ENCODE results near the gene VAMP5.
"Not testable (repeated sequence)": the region's sequence is repeated elsewhere in the genome, so short reads cannot be mapped to it uniquely, and the experiment has no call there.

The VAMP5 gene

GRCh38 chr2:85601771-85602475, 17.7 kb downstream of the VAMP5 start:
- no peak for DNase-seq (ENCODE audit: low read depth in 3 of 3)

- peak; percentile 68 to 79 (median 77) for DNase-seq (ENCODE audit: low read depth in 3 of 3)
These were observed 18.4 kb downstream of the VAMP5 start, which contains the start of gene TMEM150A for GRCh38 chr2:85602476-85603234. TSS of gene TMEM150A (minus strand) at chr2:85602698. CDS start at chr2:85601948, 750 bp downstream.

GRCh38 chr2:85604133-85604444, 19.9 kb downstream of the VAMP5 start:
- not testable (repeated sequence) for DNase-seq (ENCODE audit: low read depth in 3 of 3)

- no peak for DNase-seq (ENCODE audit: low read depth in 3 of 3)
These were observed 20.5 kb downstream of the VAMP5 start for GRCh38 chr2:85604568-85605339.

GRCh38 chr2:85605406-85606115, 21.3 kb downstream of the VAMP5 start:
- DNase-seq (ENCODE audit: low read depth in 3 of 3), result no peak

- no peak for DNase-seq (ENCODE audit: low read depth in 3 of 3)
These were observed 21.9 kb downstream of the VAMP5 start for GRCh38 chr2:85606116-85606455.

GRCh38 chr2:85607268-85608215, 23.3 kb downstream of the VAMP5 start:
- DNase-seq (ENCODE audit: low read depth in 3 of 3), result no peak

GRCh38 chr2:85611217-85611704, 27.0 kb downstream of the VAMP5 start:
- no peak for DNase-seq (ENCODE audit: low read depth in 3 of 3)

GRCh38 chr2:85611705-85612587, 27.7 kb downstream of the VAMP5 start, which contains the start of gene C2orf68:
TSS of gene C2orf68 (minus strand) at chr2:85612066. CDS start at chr2:85611984, 82 bp downstream.
- DNase-seq (ENCODE audit: low read depth in 3 of 3), result peak; percentile 56 to 67 (median 66)

- DNase-seq (ENCODE audit: low read depth in 3 of 3), result no peak
These were observed 29.7 kb downstream of the VAMP5 start for GRCh38 chr2:85613717-85614515.

- DNase-seq (ENCODE audit: low read depth in 3 of 3), result not testable (repeated sequence)
These were observed 30.5 kb downstream of the VAMP5 start for GRCh38 chr2:85614757-85615156.

GRCh38 chr2:85615413-85615728, 31.1 kb downstream of the VAMP5 start:
- DNase-seq (ENCODE audit: low read depth in 3 of 3), result no peak

- not testable (repeated sequence) for DNase-seq (ENCODE audit: low read depth in 3 of 3)
These were observed 33.5 kb downstream of the VAMP5 start for GRCh38 chr2:85617723-85618122.

- DNase-seq (ENCODE audit: low read depth in 3 of 3), result no peak
These were observed 35.4 kb downstream of the VAMP5 start for GRCh38 chr2:85619617-85620016.

GRCh38 chr2:85621338-85621737, 37.1 kb downstream of the VAMP5 start:
- DNase-seq (ENCODE audit: low read depth in 3 of 3), result no peak

- DNase-seq (ENCODE audit: low read depth in 3 of 3), result no peak
These were observed 39.8 kb downstream of the VAMP5 start for GRCh38 chr2:85623991-85624390.

GRCh38 chr2:85628658-85629057, 44.4 kb downstream of the VAMP5 start:
- DNase-seq (ENCODE audit: low read depth in 3 of 3), result no peak

GRCh38 chr2:85631316-85631715, 47.1 kb downstream of the VAMP5 start:
- DNase-seq (ENCODE audit: low read depth in 3 of 3), result no peak

GRCh38 chr2:85635011-85635410, 50.8 kb downstream of the VAMP5 start:
- no peak for DNase-seq (ENCODE audit: low read depth in 3 of 3)
